ENCODE data around the gene CDH10.

Gene CDH10

GRCh38 chr5:24598956-24599355, 45.8 kb downstream of the CDH10 start:
- no peak for DNase-seq (ENCODE audit: low spot score)

- no peak for DNase-seq (ENCODE audit: low spot score)
Observed at GRCh38 chr5:24595329-24595728, 49.4 kb downstream of the CDH10 start.

GRCh38 chr5:24591426-24591825, 53.4 kb downstream of the CDH10 start:
- DNase-seq (ENCODE audit: low spot score): no peak

- no peak for DNase-seq (ENCODE audit: low spot score)
Observed at GRCh38 chr5:24589566-24589965, 55.2 kb downstream of the CDH10 start.

- no peak for DNase-seq (ENCODE audit: low spot score)
Observed at GRCh38 chr5:24585751-24586150, 59.0 kb downstream of the CDH10 start.

GRCh38 chr5:24571302-24571701, 73.5 kb downstream of the CDH10 start:
- no peak for DNase-seq (ENCODE audit: low spot score)

GRCh38 chr5:24566933-24567332, 77.8 kb downstream of the CDH10 start:
- no peak for DNase-seq (ENCODE audit: low spot score)

GRCh38 chr5:24555229-24555628, 89.5 kb downstream of the CDH10 start:
- DNase-seq (ENCODE audit: low spot score): no peak

GRCh38 chr5:24547132-24547531, 97.6 kb downstream of the CDH10 start:
- DNase-seq (ENCODE audit: low spot score): no peak

- DNase-seq (ENCODE audit: low spot score): no peak
Observed at GRCh38 chr5:24539613-24540012, 105.2 kb downstream of the CDH10 start.

GRCh38 chr5:24538346-24538745, 106.4 kb downstream of the CDH10 start:
- DNase-seq (ENCODE audit: low spot score): no peak

GRCh38 chr5:24535646-24536045, 109.1 kb downstream of the CDH10 start:
- peak; percentile 4 for DNase-seq (ENCODE audit: low spot score)

- no peak for DNase-seq (ENCODE audit: low spot score)
Observed at GRCh38 chr5:24530906-24531305, 113.9 kb downstream of the CDH10 start.

- no peak for DNase-seq (ENCODE audit: low spot score)
Observed at GRCh38 chr5:24525414-24525813, 119.4 kb downstream of the CDH10 start.

- DNase-seq (ENCODE audit: low spot score): no peak
Observed at GRCh38 chr5:24512423-24512822, 132.4 kb downstream of the CDH10 start.

GRCh38 chr5:24510523-24510988, 134.2 kb downstream of the CDH10 start:
- DNase-seq (ENCODE audit: low spot score): no peak

- no peak for DNase-seq (ENCODE audit: low spot score)
Observed at GRCh38 chr5:24509943-24510342, 134.8 kb downstream of the CDH10 start.

- DNase-seq (ENCODE audit: low spot score): no peak
Observed at GRCh38 chr5:24505258-24505657, 139.5 kb downstream of the CDH10 start.

GRCh38 chr5:24497591-24498157, 147.1 kb downstream of the CDH10 start:
- DNase-seq (ENCODE audit: low spot score): no peak

- no peak for DNase-seq (ENCODE audit: low spot score)
Observed at GRCh38 chr5:24497145-24497544, 147.6 kb downstream of the CDH10 start.

GRCh38 chr5:24496268-24496667, 148.5 kb downstream of the CDH10 start:
- DNase-seq (ENCODE audit: low spot score): no peak

- DNase-seq (ENCODE audit: low spot score): no peak
Observed at GRCh38 chr5:24492229-24492628, 152.5 kb downstream of the CDH10 start.

- DNase-seq (ENCODE audit: low spot score): peak; percentile 8
Observed at GRCh38 chr5:24491490-24491889, 153.3 kb downstream of the CDH10 start.

GRCh38 chr5:24487368-24488229, 157.2 kb downstream of the CDH10 start:
- DNase-seq (ENCODE audit: low spot score): no peak
